ENCODE results near the gene NFKBIA.

DNA sequence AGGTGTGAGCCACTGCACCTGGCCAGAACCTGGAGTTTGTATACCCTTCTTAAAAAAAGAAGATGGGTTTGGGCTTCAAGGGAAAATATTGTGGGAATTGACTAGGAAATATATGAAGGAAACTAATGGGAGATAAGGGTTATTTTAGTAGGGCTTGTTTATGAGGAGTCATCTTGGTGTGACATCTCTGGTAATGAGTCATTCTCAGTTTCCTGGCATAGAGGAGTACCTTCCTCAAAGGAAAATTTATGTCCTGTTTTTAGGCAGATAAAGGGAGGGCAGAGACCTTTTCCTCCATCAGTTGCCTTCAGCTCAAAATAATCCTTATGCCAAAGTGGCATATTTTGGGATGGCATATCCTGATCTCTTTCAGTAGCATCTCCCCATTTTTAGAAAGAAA lies 30.6 kb upstream of the NFKBIA start:
- TF ChIP-seq, protein P1, sequence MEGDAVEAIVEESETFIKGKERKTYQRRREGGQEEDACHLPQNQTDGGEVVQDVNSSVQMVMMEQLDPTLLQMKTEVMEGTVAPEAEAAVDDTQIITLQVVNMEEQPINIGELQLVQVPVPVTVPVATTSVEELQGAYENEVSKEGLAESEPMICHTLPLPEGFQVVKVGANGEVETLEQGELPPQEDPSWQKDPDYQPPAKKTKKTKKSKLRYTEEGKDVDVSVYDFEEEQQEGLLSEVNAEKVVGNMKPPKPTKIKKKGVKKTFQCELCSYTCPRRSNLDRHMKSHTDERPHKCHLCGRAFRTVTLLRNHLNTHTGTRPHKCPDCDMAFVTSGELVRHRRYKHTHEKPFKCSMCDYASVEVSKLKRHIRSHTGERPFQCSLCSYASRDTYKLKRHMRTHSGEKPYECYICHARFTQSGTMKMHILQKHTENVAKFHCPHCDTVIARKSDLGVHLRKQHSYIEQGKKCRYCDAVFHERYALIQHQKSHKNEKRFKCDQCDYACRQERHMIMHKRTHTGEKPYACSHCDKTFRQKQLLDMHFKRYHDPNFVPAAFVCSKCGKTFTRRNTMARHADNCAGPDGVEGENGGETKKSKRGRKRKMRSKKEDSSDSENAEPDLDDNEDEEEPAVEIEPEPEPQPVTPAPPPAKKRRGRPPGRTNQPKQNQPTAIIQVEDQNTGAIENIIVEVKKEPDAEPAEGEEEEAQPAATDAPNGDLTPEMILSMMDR (IDR thresholded peaks at IDR 0.05): no peak
- TF ChIP-seq POLR2AphosphoS5 (IDR thresholded peaks at IDR 0.05): no peak
